ENCODE data around the gene ASAP3. TPM values are rescaled to one million over a fixed set of nuclear protein-coding genes. Genes with fewer than 3 reads are reported as not detected.

ASAP3 gene
- total and polyA plus RNA-seq, 10 donors = 2.9 to 13.8 (median 9.0) TPM

GRCh38 chr1:23428136-23428905 is 55.7 kb downstream of the ASAP3 start:
- Histone ChIP-seq H3K4me3 (no peak overlapping the region), H3K27me3 (replicated peaks in 1 of 7) (peaks cover 0 to 42% (median 20%) of the 10 kb centered on the region in 7 donors), H3K27ac (no peak overlapping the region), H3K36me3 (peaks cover 0 to 18% (median 0%) of the 10 kb centered on the region in 6 donors), H3K9me3 (no peaks in the 10 kb centered on the region), H3K4me1 (peaks cover 3 to 22% (median 18%) of the 10 kb centered on the region in 6 donors)
- WGBS, 5 donors = 70 to 77% (median 75%) methylated on average over 2 of the region's 2 CpGs
- intact Hi-C loops (cut with DNase I; ENCODE audit: low total_unique reads) = no loop called here
- DNase-seq = no peak
- no peak for TF ChIP-seq CTCF (IDR thresholded peaks at IDR 0.05 in 8 of 11, conservative IDR thresholded peaks at IDR 0.05 in 3 of 11)
- TF ChIP-seq POLR2A (IDR thresholded peaks at IDR 0.05) = no peak
- TF ChIP-seq POLR2AphosphoS5 (IDR thresholded peaks at IDR 0.05) = no peak

- no peak for TF ChIP-seq POLR2AphosphoS5 (IDR thresholded peaks at IDR 0.05)
- no peak for TF ChIP-seq POLR2A (IDR thresholded peaks at IDR 0.05)
- no peak for TF ChIP-seq CTCF (IDR thresholded peaks at IDR 0.05 in 8 of 11, conservative IDR thresholded peaks at IDR 0.05 in 3 of 11)
- DNase-seq = no peak
- Histone ChIP-seq H3K4me1 (peaks cover 11 to 30% (median 26%) of the 10 kb centered on the region in 6 donors), H3K27ac (no peak overlapping the region), H3K36me3 (peaks cover 0 to 13% (median 0%) of the 10 kb centered on the region in 6 donors), H3K9me3 (no peaks in the 10 kb centered on the region), H3K27me3 (replicated peaks in 1 of 7) (peaks cover 0 to 49% (median 20%) of the 10 kb centered on the region in 7 donors), H3K4me3 (no peak overlapping the region)
- 89 to 98% (median 95%) methylated on average over 3 of the region's 3 CpGs for WGBS, 5 donors
- intact Hi-C loops (cut with DNase I; ENCODE audit: low total_unique reads) = no loop called here
Observed at GRCh38 chr1:23427550-23427949, 56.4 kb downstream of the ASAP3 start.

GRCh38 chr1:23426828-23427227 is 57.2 kb downstream of the ASAP3 start:
- DNase-seq = no peak
- 50 to 75% (median 71%) methylated on average over 2 of the region's 2 CpGs for WGBS, 5 donors
- intact Hi-C loops (cut with DNase I; ENCODE audit: low total_unique reads) = no loop called here
- Histone ChIP-seq H3K4me3 (no peak overlapping the region), H3K27me3 (replicated peaks in 1 of 7) (peaks cover 0 to 52% (median 20%) of the 10 kb centered on the region in 7 donors), H3K9me3 (no peaks in the 10 kb centered on the region), H3K27ac (no peak overlapping the region), H3K4me1 (peaks cover 15 to 37% (median 33%) of the 10 kb centered on the region in 6 donors), H3K36me3 (peaks cover 0 to 13% (median 0%) of the 10 kb centered on the region in 6 donors)
- TF ChIP-seq CTCF (IDR thresholded peaks at IDR 0.05 in 8 of 11, conservative IDR thresholded peaks at IDR 0.05 in 3 of 11) (no peak), POLR2AphosphoS5 (IDR thresholded peaks at IDR 0.05) (no peak), POLR2A (IDR thresholded peaks at IDR 0.05) (no peak)

- WGBS, 5 donors = 30 to 47% (median 32%) methylated on average over 5 of the region's 5 CpGs
- Histone ChIP-seq H3K27me3 (replicated peaks in 1 of 7) (peaks cover 0 to 52% (median 20%) of the 10 kb centered on the region in 7 donors), H3K36me3 (no peaks in the 10 kb centered on the region), H3K9me3 (no peaks in the 10 kb centered on the region), H3K4me1 (peaks cover 15 to 40% (median 34%) of the 10 kb centered on the region in 6 donors), H3K27ac (peak overlapping the region in 1 of 8 donors; percentile 28), H3K4me3 (peak overlapping the region in 4 of 8 donors; percentile 46 to 78 (median 59))
- TF ChIP-seq POLR2A (IDR thresholded peaks at IDR 0.05) (no peak), POLR2AphosphoS5 (IDR thresholded peaks at IDR 0.05) (no peak), CTCF (IDR thresholded peaks at IDR 0.05 in 8 of 11, conservative IDR thresholded peaks at IDR 0.05 in 3 of 11) (no peak)
- no peak for DNase-seq
- intact Hi-C loops (cut with DNase I; ENCODE audit: low total_unique reads) = no loop called here
Observed at GRCh38 chr1:23425193-23425494, 58.8 kb downstream of the ASAP3 start.
